HG02884 (cell line): Measurements from ENCODE around the gene LRRC71.

Experiments used
- ATAC-seq: cut with Tn5 transposase; IDR thresholded peaks from one replicate; pipeline ENCODE4 v1.9.1; 2021; ENCODE audit warnings: mild to moderate bottlenecking, moderate library complexity; ENCODE audit not compliant: unreplicated experiment

Gene LRRC71

DNA sequence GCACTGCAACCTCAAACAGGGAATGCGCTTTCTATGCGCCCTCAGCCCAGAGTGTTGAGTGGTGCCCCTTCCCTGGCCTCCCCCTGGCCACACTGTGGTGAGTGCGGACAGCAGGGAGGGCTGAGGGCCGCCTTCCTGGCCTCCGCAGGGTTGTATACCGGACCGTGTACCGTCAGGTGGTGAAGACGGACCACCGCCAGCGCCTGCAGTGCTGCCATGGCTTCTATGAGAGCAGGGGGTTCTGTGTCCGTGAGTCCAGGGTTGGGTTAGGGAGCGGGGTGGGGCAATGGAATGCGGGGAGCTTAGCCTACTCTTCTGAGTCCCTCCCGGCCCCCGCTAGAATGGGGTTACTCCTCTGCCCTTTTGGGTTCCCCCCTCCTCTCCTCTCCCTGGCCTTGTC is 15.3 kb upstream of the LRRC71 start:
- ATAC-seq: no peak

DNA sequence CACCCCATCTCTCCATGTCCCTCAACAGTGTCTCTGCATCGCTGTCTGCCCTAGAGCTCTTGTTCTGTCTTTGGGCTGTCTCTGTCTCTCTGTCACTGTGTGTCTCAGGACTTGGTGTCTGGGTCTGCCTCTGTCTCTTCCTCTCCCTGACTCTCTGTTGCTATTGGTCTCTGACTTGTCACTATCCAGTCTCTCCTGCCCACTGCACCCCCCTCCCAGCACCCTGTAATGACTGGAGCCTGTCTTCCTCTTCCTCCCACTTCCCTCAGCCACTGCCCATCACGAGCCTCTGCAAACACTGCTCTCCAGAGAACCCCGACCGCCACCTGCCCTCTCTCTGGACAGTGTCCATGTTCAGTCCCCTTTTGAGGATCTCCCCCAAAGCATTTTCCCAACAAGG is 14.8 kb upstream of the LRRC71 start:
- no peak for ATAC-seq

DNA sequence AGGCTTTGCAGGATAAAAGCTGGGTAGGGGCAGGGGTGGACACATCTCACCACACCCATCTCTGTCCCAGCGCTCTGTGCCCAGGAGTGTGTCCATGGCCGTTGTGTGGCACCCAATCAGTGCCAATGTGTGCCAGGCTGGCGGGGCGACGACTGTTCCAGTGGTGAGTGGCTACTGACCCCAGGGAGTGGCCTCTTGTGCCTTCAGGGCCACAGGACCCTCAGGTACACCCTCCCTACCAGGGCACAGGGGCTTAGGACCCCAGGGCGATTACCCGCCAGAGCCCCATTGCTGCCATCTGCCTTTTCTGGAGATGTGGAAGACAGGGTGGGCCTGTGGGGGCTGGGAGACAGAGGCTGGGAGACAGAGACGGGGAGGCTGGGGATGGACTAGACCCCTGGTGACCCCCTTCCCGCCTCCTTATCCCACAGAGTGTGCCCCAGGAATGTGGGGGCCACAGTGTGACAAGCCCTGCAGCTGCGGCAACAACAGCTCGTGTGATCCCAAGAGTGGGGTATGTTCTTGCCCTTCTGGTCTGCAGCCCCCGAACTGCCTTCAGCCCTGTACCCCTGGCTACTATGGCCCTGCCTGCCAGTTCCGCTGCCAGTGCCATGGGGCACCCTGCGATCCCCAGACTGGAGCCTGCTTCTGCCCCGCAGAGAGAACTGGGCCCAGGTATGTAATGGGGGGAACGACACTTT is 14.1 kb upstream of the LRRC71 start:
- ATAC-seq: no peak

DNA sequence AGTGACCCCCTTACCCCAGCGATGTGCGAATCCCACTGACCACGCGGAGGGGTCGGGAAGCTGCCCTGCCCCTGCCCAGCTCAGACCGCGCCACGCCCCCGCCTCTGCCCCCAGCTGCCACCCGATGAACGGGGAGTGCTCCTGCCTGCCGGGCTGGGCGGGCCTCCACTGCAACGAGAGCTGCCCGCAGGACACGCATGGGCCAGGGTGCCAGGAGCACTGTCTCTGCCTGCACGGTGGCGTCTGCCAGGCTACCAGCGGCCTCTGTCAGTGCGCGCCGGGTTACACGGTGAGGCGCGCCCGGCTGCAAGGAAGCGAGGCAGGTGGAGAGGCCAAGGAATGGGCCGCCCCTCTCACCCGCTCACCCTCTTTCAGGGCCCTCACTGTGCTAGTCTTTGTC is 11.9 kb upstream of the LRRC71 start:
- ATAC-seq: no peak

DNA sequence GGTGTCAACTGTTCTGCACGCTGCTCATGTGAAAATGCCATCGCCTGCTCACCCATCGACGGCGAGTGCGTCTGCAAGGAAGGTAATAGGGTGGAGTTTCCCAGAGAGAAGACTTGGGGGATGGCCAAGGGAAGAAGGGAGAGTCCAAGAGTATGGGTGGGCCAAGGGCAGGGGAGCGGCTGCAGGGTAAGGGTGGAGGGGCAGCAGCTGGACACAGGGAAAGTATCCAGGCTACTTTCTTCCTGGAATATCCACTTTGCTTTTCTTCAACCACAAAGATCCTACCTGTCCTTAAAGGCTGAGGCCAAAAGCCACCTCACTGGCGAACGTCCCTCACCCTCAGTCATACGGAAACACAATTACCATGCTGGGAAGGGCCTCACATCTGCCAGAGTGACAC is 11.5 kb upstream of the LRRC71 start:
- ATAC-seq: no peak

DNA sequence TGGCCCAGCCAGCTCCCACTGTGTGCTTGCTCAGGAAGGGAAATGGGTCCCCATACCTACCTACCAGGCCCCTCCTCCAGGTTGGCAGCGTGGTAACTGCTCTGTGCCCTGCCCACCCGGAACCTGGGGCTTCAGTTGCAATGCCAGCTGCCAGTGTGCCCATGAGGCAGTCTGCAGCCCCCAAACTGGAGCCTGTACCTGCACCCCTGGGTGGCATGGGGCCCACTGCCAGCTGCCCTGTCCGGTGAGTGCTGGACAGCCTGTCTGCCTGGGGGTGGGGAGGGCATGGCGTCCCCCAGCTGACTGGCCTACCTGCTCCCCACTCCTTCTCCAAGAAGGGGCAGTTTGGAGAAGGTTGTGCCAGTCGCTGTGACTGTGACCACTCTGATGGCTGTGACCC is 10.8 kb upstream of the LRRC71 start:
- ATAC-seq: no peak

DNA sequence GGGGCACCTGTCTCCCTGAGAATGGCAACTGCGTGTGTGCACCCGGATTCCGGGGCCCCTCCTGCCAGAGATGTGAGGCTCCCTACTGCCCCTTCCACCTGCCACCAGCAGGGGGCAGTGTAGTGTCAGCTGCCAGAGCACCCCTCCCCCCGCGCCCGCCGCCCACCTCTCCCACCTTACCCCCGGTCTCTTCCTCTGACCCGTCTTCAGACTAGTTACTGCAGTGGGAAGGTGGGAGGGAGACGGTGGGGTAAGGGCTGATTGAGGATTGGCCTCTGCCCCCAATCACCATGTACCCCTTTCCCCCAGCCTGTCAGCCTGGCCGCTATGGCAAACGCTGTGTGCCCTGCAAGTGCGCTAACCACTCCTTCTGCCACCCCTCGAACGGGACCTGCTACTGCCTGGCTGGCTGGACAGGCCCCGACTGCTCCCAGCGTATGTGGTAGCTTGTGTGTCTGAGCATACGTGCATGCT is 10.1 kb upstream of the LRRC71 start:
- ATAC-seq: no peak

DNA sequence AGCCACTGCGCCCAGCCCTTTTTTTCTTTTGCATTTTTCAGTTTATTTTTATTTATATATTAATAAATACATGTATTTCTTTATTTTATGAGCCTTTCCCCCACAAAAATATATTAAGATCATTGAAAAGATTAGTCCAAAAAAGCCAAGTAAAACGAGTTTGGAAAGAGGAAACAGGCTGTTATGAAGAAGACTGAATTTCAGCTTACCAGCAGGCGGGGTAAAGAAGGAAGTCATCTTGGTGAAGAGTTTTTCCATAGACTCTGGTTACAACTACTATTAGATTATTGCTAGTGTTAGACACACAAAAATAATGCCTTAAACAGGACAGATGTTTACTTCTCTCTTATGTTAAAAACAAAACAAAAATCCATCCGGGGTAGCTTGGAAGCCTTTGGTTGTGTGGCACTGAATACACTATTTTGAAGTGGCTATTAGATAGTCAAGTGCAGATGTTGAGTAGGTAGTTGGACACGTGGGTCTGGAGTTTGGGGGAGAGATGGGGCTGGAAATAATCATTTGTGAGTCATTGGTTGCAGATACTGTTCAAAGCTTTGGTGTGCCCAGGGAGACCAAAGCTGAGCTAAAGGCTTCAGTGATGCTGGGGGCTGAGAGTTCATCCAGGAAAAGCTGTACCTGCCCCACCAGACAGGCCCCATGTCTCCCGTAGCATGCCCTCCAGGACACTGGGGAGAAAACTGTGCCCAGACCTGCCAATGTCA is 8.7 kb upstream of the LRRC71 start:
- no peak for ATAC-seq

DNA sequence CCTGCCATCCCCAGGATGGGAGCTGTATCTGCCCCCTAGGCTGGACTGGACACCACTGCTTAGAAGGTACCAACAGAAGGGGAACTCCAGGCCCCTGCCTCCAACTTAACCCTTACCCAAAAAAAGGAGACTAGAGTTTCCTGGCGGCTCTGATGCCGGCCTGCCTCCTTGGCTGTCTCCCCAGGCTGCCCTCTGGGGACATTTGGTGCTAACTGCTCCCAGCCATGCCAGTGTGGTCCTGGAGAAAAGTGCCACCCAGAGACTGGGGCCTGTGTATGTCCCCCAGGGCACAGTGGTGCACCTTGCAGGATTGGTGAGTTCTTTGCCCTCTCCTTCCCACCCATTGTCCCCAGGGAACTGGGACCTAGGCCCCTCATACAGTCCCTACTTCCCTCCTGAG is 8.1 kb upstream of the LRRC71 start:
- no peak for ATAC-seq

DNA sequence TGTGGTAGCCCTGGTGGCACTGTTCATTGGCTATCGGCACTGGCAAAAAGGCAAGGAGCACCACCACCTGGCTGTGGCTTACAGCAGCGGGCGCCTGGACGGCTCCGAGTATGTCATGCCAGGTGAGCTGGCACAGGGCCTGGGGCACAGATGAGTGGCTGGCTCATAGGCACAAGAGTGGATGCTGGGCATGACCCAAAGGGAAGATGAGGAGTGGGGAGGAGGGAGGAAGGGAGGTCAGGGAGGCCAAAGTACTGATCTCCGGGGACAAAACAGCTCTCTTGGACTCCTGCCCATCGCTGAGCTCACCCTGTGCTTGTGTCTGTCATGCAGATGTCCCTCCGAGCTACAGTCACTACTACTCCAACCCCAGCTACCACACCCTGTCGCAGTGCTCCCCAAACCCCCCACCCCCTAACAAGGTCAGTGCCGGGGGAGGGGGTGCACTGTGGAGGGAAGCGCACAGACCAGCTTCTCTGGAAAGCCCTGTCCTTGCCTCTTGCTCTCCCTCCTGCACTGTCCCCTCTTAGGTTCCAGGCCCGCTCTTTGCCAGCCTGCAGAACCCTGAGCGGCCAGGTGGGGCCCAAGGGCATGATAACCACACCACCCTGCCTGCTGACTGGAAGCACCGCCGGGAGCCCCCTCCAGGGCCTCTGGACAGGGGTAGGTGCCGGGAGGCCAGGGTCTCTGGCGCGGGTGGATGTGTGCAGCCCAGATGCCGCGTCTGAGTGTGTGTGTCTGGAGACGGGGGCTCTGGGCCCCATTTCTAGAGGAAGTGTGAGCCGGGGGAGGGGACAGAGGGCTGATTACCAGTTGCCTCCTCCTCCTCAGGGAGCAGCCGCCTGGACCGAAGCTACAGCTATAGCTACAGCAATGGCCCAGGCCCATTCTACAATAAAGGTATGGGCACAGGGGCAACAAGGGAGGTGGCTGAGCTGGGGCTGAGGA is 7.3 kb upstream of the LRRC71 start:
- no peak for ATAC-seq

DNA sequence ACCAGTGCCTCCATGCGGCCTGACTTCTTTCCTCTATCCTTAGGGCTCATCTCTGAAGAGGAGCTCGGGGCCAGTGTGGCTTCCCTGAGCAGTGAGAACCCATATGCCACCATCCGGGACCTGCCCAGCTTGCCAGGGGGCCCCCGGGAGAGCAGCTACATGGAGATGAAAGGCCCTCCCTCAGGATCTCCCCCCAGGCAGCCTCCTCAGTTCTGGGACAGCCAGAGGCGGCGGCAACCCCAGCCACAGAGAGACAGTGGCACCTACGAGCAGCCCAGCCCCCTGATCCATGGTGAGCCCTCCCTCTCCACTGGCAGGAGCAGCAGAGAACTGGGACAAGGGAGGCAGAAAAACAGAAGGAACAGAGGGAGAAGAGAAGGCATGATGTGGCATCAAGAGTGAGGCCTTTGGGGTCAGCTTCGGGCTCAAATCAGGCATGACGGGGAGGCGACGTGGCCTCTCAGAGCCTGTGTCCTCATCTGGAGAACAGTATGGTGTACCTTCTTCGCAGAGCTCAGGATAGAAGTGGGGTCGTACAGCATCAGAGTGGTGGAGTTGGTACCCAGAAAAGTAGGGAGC is 6.5 kb upstream of the LRRC71 start:
- ATAC-seq: no peak

DNA sequence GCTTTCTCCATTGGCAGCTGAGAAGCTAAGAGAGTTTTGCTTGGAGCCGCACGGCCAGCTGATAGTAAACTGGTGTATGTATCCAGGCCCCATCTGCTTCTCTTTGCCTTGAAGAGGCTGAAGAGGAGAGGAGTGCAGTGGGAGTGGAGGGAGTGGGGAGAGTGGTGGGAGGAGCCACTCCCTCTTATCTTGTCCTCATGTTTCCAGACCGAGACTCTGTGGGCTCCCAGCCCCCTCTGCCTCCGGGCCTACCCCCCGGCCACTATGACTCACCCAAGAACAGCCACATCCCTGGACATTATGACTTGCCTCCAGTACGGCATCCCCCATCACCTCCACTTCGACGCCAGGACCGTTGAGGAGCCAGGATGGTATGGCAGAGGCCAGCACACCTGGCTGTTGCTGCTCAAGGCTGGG is 6.0 kb upstream of the LRRC71 start:
- ATAC-seq: no peak

DNA sequence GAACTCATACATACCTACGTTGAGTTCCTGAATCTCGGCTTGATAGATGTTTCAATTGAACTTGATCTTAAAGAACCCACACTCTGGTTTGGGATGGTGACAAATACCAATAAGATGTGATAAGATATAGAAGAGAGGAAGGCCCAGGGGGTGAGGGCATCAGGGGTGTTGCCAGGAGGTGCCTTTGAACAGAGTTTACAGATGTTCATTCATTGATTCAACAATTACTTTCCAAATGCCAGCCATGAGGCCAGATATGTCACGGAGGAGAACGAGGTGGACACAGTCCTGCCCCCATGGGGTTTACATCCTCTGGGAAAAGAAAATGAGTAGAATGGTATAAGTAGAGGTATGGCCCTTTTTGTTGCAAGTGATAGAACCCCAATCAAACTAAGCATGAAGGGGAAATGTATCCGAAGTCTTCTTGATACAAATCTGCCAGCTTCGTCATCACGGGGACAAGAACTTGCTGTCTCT is 659 bp downstream of the LRRC71 start:
- no peak for ATAC-seq

DNA sequence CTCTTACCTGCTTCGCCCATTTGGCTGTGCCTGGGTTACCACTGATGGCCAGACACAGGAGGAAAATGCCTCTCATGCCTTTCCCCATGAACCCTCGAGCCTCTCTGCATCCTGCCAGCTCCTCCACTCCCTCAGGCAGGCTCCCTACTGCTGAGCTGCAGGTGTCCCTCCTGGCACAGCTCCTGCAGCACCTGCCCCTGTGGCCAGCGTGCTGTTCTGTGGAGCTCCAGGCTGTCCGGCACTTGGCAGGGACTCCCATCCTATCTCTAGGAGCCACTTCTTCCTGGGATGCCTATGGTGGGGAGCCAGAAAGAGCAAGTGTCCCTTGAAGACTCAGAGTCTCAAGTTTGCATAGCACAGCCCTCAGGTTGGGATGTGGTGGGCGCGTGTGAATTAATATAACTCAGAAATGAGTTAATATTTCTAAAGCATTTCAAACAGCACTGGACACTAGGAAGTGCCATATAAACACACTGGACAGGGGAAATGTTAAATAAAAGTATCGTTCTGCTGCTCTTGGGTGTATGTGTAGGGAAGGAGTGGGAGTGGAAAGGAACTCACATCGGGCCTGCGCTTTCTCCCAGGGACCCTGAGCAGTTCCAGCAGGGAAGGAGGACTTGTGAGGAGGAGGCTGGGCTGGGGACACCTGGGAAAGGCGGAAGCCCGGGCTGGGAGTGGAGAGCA is 2.7 kb downstream of the LRRC71 start:
- ATAC-seq: no peak

DNA sequence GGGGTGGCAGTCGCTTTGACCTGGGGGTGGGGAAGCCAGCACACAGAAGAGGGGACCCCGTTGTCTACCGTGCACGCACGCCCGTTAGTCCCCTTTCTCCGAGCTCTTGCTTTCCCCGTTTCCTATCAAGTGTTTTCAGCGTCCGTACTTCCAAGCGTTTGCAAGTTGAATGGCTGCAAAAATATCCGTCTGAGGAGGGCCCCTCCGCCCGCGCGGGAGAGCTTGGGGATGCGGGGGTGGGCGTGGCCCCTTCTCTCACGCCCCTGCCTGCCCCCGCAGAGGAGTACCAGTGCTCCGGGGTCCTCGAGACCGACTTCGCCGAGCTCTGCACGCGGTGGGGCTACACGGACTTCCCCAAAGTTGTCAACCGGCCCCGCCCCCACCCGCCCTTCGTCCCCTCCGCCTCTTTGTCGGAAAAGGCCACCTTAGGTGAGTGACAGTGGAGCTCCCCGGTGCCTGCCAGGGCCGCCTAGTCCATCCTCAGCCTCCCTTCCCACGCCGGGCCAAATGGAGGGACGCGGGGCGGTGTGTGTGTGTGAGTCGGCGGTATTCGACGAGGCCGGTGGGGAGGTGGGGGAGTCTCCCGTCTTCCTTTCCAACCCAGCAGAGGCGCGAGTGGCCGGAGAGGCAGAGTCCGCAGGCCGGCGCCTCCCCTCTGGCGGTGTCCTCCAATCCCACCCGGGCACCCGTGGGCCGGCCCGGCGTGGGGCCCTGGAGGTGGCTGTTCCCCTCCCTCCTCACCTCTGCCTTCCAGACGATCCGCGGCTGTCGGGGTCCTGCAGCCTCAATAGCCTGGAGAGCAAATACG is 3.4 kb downstream of the LRRC71 start:
- no peak for ATAC-seq

DNA sequence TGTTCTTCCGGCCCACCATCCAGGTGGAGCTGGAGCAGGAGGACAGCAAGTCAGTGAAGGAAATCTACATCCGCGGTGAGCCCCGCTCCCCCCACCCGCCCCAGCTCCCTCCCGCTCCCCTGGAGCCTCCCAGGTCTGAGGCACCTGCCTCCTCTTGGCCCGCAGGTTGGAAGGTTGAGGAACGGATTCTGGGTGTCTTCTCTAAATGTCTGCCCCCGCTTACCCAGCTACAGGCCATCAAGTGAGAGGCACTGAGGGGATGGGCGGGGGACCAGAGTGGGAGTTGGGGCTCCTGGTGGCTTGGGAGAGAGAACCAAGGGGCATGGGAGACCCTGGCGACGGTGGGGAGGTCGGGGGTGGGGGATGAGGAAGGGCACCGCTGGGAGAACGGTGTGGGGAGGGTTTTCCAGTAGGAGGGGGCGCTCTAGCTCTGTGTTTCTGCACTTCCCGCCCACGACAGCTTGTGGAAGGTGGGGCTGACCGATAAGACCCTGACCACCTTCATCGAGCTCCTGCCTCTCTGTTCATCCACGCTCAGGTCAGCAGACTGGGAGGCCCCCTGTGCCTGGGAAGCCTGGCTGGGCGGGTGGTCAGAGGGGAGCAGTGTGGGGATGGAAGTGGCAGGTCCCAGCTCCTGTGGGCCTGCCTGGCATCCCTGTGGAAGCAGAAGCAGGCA is 4.2 kb downstream of the LRRC71 start:
- no peak for ATAC-seq

DNA sequence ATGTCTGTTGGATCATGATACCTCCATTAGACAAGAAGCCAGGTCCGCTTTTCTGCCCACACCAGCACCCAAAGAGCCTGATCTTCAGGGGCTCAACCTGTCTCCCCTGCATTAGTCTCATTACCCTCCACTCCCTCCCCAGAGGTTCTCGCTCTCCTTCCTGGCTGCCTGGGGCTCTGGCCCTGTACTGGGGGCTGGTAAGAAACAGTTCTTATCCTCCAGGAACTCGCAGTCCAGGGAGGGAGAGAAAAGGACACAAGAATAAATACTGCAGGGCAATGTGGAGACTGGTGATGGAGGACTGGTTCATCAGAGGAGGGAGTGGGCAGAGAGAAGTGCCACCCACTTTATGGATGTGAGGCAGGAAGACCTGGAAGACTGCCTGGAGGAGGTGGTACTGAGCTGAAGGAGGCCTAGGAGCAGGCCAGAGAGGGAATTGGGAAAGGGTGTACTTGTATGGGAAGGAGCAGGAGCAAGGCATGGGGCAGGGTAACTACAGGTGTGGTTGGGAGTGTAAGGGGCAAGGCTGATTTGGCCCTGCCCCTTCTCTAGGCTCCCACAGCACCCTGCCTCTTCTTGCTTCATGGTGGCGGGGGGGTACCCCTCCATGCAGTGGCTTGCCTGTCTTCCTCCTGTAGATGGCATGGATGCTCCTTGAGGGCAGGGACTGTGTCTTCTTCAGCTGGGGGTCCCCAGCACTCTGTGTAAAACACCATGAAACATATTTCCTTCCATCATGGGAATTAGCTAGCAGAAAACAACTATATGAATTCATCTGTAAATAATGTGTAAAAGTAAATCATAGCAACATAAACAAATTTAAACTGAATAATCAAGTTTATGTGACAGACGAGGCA is 5.0 kb downstream of the LRRC71 start:
- no peak for ATAC-seq

DNA sequence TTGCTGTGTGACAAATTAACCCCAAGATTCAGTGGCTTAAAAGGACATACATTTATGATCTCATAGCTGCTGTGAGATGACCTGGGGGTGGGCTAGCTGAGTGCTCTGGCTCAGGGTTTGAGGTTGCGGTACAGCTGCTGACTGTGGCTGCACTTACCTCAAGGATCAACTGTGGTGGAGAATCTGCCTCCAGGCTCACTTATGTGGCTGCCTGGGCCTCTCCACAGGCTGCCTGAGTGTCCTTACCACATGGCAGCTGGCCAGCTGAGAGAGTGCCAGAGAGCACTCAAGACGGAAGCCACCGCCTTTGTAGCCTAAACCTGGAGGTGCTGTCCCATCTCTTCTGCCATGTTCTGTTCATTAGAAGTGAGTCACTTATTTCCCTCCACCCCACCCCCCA is 5.7 kb downstream of the LRRC71 start:
- no peak for ATAC-seq
